ENCODE measurements around the gene DAZAP1.

DAZAP1 gene

GRCh38 chr19:1426736-1427135 lies 19.4 kb downstream of the DAZAP1 start:
- no peak for DNase-seq

- DNase-seq = no peak
Measured at GRCh38 chr19:1427221-1427920, 20.0 kb downstream of the DAZAP1 start.

GRCh38 chr19:1428738-1429391 lies 21.5 kb downstream of the DAZAP1 start:
- no peak for DNase-seq

- DNase-seq = no peak
Measured at GRCh38 chr19:1429750-1430149, 22.4 kb downstream of the DAZAP1 start.

GRCh38 chr19:1430246-1430645 lies 22.9 kb downstream of the DAZAP1 start:
- no peak for DNase-seq

- no peak for DNase-seq
Measured at GRCh38 chr19:1431759-1432506, 24.5 kb downstream of the DAZAP1 start.

GRCh38 chr19:1432507-1432887 lies 25.1 kb downstream of the DAZAP1 start:
- DNase-seq = no peak

GRCh38 chr19:1433119-1434039 lies 26.0 kb downstream of the DAZAP1 start:
- DNase-seq = no peak

GRCh38 chr19:1434040-1434366 lies 26.6 kb downstream of the DAZAP1 start:
- no peak for DNase-seq

GRCh38 chr19:1434577-1435060 lies 27.2 kb downstream of the DAZAP1 start:
- DNase-seq = no peak

- no peak for DNase-seq
Measured at GRCh38 chr19:1435378-1435989, 28.1 kb downstream of the DAZAP1 start.

- no peak for DNase-seq
Measured at GRCh38 chr19:1437609-1438008, 30.2 kb downstream of the DAZAP1 start.

GRCh38 chr19:1438035-1438932 lies 30.9 kb downstream of the DAZAP1 start, which contains the start of gene RPS15:
TSS of gene RPS15 (plus strand) at chr19:1438396. CDS start at chr19:1438426, 30 bp downstream.
- peak; percentile 96 for DNase-seq

GRCh38 chr19:1438933-1439354 lies 31.6 kb downstream of the DAZAP1 start:
- peak; percentile 16 for DNase-seq

GRCh38 chr19:1439525-1440417 lies 32.4 kb downstream of the DAZAP1 start:
- DNase-seq = peak; percentile 40

GRCh38 chr19:1440418-1440801 lies 33.0 kb downstream of the DAZAP1 start:
- no peak for DNase-seq

- no peak for DNase-seq
Measured at GRCh38 chr19:1441022-1441426, 33.6 kb downstream of the DAZAP1 start.

- DNase-seq = no peak
Measured at GRCh38 chr19:1441677-1442438, 34.5 kb downstream of the DAZAP1 start.

Measured in CD4-positive, alpha-beta T cell treated with Interleukin-17A for 1 hour (primary cell).